Psoas muscle (tissue), 8 donors: Measurements from ENCODE around the gene ABHD10. TPM values are rescaled to one million over a fixed set of nuclear protein-coding genes. Genes with fewer than 3 reads are reported as not detected.

Experiments
- ATAC-seq, 4 donors: fragments of 200-7000 bp; cut with Tn5 transposase; one replicate each; pipeline ENCODE4 v1.9.1; 2020; ENCODE audit warnings: moderate library complexity in 3 of 4, mild to moderate bottlenecking in 2 of 4
- DNase-seq, 2 donors: peaks; one replicate each; pipeline ENCODE4 v3.0.0-alpha.2; 2020
- H3K27ac ChIP-seq: fragments of 200-600 bp; one replicate; pipeline ENCODE4 v1.8.0; 2022
- H3K27me3 ChIP-seq, 3 donors: fragments of 200-600 bp in 1 of 3; one replicate each; pipeline versions ENCODE4 v1.6.1 to v1.8.0; 2013 to 2022; ENCODE audit warnings: low read length in 2 of 3, mild to moderate bottlenecking in 2 of 3, moderate library complexity in 1 of 3; ENCODE audit not compliant: insufficient read depth in 3 of 3
- H3K36me3 ChIP-seq, 2 donors: fragments of 200-600 bp in 1 of 2; one replicate each; pipeline versions ENCODE4 v1.6.1 to v1.8.0; 2013 to 2022; ENCODE audit warnings: low read depth in 1 of 2, mild to moderate bottlenecking in 1 of 2, moderate library complexity in 1 of 2; ENCODE audit not compliant: insufficient read depth in 1 of 2
- H3K4me1 ChIP-seq: fragments of 200-600 bp; one replicate; pipeline ENCODE4 v1.8.0; 2022
- H3K4me3 ChIP-seq: fragments of 200-600 bp; one replicate; pipeline ENCODE4 v1.8.0; 2022; ENCODE audit warnings: mild to moderate bottlenecking
- H3K9me3 ChIP-seq: fragments of 200-600 bp; one replicate; pipeline ENCODE4 v1.8.0; 2022
- WGBS, 3 donors: extraction: QIAGEN DNeasy Blood & Tissue Kit; methylation state at CpG; one replicate each; pipeline versions ENCODE4 v1.1.6 to v1.1.7; 2013; 5-methylcytosine and 5-hydroxymethylcytosine counted together
- intact Hi-C, 2 donors: fragments of 100-400 bp; cut with DNase I; formaldehyde crosslinking; loops; one replicate each; pipeline versions ENCODE4 v1.11.0 to v1.14.2; 2022
- polyA plus RNA-seq, 3 donors: library from polyadenylated mRNA; stranded (reverse); fragments of 200-250 nt; gene quantifications; one replicate each; pipeline ENCODE4 v1.2.3, GENCODE V29; 2013
- total RNA-seq, 4 donors: library from RNA; stranded (reverse); fragmentation: NEBNext Ultra II Directional in 2 of 4; extraction: Animal tissue kit (Norgen Biotek cat#: 25700) in 2 of 4; gene quantifications; one replicate each; pipeline versions ENCODE4 v1.2.1 to v1.2.4, GENCODE V29; 2021 to 2023
- TF ChIP-seq, protein P1 (sequence below): fragments of 200-600 bp; IDR thresholded peaks from one replicate; pipeline ENCODE4 v1.8.0; 2022; ENCODE audit warnings: antibody characterized with exemption
- donor health status: healthy with polysubstance abuse.
- donor health status: DM: no; HTN: no; CAD: no; lungs with moderate emphysema.
- donor health status: Bipolar disorder and iron deficiency.
- donor health status: healthy.
- donor health status: DM: yes; HTN: yes; CAD: no.
- donor health status: DM: no; HTN: no; CAD: no.
- donor health status: DM: no; HTN: no; CAD: no.
- donor health status: DM: yes; HTN: yes; CAD: no.

The ABHD10 gene
- total and polyA plus RNA-seq, 7 donors: 6.1 to 17.1 (median 12.9) TPM

DNA sequence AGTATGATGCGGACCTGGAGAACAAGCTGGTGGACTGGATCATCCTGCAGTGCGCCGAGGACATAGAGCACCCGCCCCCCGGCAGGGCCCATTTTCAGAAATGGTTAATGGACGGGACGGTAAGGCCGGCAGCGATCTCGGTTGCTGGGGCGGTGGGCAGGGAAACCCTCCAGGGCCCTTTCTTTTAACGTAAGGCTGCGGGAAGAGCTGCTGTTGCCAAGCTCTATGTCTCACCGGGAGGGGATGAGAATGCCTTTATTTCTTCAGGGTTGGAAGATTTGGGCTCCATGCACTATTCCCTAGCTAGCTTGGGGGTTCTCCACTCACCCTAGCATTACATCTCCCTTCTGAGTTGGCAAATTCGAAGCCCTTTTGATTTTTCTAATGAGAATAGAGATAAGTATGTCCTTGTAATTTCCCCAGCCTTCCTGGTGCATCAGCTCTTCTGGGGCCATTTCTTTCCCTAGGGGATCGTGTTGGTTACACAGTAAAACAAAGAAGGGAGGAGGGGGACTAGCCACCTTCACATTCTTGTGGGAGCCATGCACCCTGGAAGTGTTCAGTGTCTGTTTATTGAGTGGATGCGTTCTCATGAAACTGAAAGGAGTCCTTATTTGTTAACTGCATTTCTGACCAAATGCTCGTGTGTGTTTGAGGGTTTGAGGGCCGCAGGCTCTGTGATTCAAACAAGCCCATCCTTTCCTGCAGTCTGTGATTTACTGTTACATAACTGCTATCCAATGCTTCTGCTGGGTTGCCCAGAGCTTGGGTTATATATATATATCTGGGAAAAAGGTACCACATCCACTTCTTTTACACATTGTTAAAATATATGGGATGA lies 20.9 kb downstream of the ABHD10 start:
- H3K4me1 ChIP-seq: no peaks in the 10 kb centered on the region
- TF ChIP-seq, protein P1, sequence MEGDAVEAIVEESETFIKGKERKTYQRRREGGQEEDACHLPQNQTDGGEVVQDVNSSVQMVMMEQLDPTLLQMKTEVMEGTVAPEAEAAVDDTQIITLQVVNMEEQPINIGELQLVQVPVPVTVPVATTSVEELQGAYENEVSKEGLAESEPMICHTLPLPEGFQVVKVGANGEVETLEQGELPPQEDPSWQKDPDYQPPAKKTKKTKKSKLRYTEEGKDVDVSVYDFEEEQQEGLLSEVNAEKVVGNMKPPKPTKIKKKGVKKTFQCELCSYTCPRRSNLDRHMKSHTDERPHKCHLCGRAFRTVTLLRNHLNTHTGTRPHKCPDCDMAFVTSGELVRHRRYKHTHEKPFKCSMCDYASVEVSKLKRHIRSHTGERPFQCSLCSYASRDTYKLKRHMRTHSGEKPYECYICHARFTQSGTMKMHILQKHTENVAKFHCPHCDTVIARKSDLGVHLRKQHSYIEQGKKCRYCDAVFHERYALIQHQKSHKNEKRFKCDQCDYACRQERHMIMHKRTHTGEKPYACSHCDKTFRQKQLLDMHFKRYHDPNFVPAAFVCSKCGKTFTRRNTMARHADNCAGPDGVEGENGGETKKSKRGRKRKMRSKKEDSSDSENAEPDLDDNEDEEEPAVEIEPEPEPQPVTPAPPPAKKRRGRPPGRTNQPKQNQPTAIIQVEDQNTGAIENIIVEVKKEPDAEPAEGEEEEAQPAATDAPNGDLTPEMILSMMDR: no peak
- peaks cover 0 to 16% (median 0%) of the 10 kb centered on the region in 3 donors for H3K27me3 ChIP-seq
- no peak for DNase-seq
- no peaks in the 10 kb centered on the region for H3K9me3 ChIP-seq
- 41 to 47% (median 45%) methylated on average over 19 of the region's 19 CpGs for WGBS, 3 donors
- ATAC-seq: no peak
- H3K36me3 ChIP-seq: no peaks in the 10 kb centered on the region
- intact Hi-C loops: no loop called here
- H3K27ac ChIP-seq: no peak overlapping the region
- H3K4me3 ChIP-seq: peak overlapping the region; percentile 55

DNA sequence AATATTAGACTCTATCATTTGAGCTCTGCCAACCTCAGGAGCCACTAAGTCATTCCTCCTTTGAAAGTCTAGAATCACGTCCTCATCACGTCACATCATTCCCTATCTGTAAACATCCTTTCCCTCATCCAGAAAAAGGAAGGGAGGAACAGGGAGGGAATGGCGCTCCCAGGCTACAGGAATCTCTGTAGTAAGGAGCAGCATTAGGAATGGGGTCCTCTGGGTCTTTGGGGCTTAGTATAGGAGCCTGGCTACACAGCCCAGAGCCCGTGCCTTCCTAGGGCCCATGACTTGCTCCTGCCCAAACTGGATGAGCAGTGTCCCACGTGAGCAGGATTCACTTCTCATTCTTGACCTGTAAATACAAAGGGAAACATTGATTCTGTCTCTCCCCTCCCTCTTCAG lies 21.5 kb downstream of the ABHD10 start:
- TF ChIP-seq, protein P1: no peak
- H3K27ac ChIP-seq: no peak overlapping the region
- 91 to 98% (median 93%) methylated on average over 5 of the region's 5 CpGs for WGBS, 3 donors

DNA sequence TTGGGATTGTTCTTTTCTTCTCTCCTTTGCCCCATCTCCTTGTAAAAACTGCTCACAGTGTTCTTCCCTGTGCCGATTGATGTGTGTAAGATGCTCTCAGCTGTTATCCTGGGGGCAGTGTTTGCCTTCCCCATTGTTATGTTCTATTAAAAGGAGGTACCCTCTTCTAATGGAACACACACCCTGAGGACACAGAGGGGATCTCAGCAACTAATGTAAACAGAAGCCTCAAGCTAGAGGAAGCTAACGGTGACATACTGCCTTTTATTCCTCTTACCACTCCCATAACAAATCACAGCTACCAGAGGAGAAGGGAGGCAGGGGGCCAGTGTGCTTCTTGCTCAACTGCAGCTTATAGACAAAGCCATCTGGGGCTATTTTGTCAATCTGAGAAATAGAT lies 22.1 kb downstream of the ABHD10 start:
- TF ChIP-seq, protein P1: no peak
- Histone ChIP-seq H3K4me1 (no peaks in the 10 kb centered on the region), H3K27me3 (peaks cover 0 to 16% (median 0%) of the 10 kb centered on the region in 3 donors), H3K27ac (no peak overlapping the region), H3K4me3 (no peak overlapping the region), H3K36me3 (no peaks in the 10 kb centered on the region), H3K9me3 (no peaks in the 10 kb centered on the region)
- intact Hi-C loops: no loop called here
- ATAC-seq: no peak
- 77 to 80% (median 78%) methylated on average over 2 of the region's 2 CpGs for WGBS, 3 donors
- no peak for DNase-seq

More for the DNA sequence above, 21.5 kb downstream of the ABHD10 start:
- Histone ChIP-seq H3K4me1 (no peaks in the 10 kb centered on the region), H3K27me3 (peaks cover 0 to 16% (median 0%) of the 10 kb centered on the region in 3 donors), H3K36me3 (no peaks in the 10 kb centered on the region), H3K9me3 (no peaks in the 10 kb centered on the region), H3K4me3 (no peak overlapping the region)
- no peak for ATAC-seq
- intact Hi-C loops: no loop called here
- no peak for DNase-seq

DNA sequence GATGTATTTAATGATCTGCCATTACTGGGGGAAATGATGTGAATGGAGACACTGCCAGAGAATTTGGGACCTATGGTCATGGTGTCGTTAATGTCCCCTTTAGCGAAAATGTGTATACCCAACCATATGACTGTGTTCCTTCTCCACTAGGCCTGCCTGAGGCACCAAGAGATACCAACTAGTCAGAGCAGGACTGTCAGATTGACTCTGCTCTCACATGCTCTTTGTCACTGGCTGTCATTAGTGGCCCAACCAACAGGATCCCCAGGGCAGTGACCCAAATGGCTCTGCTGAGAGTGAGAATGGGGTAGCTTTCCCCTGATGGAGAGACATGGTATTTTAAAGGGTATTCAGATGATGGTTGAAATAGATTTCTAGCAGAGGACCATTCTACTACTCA lies 22.7 kb downstream of the ABHD10 start:
- Histone ChIP-seq H3K27me3 (peaks cover 0 to 16% (median 0%) of the 10 kb centered on the region in 3 donors), H3K36me3 (no peaks in the 10 kb centered on the region), H3K4me1 (no peaks in the 10 kb centered on the region), H3K4me3 (no peak overlapping the region), H3K27ac (no peak overlapping the region), H3K9me3 (no peaks in the 10 kb centered on the region)
- DNase-seq: no peak
- 96 to 100% (median 99%) methylated on average over 2 of the region's 2 CpGs for WGBS, 3 donors
- no peak for ATAC-seq
- TF ChIP-seq, protein P1: no peak
- intact Hi-C loops: no loop called here
